SK-N-SH treated with all-trans-retinoic acid at 6 μM for 48 hours (cell line): Measurements from ENCODE around the gene DRC7.

Source experiments
- ATAC-seq: fragments of 200-7000 bp; cut with Tn5 transposase; 3 replicates; pipeline ENCODE4 v1.9.1; 2020; ENCODE audit warnings: mild to moderate bottlenecking, moderate library complexity
- ARNTL ChIP-seq: fragments of 450-650 bp; formaldehyde crosslinking; IDR thresholded peaks from 2 replicates; pipeline ENCODE4 v1.5.0; 2020; ENCODE audit warnings: low read depth, mild to moderate bottlenecking, moderate library complexity, borderline replicate concordance
- CREB5 ChIP-seq: fragments of 250-450 bp; sonication (Bioruptor Pico); IDR thresholded peaks from 2 replicates; pipeline ENCODE4 v1.5.1; 2020; ENCODE audit warnings: low read depth, mild to moderate bottlenecking, moderate library complexity
- CSDC2 ChIP-seq: fragments of 250-450 bp; sonication (Bioruptor Pico); IDR thresholded peaks from 2 replicates; pipeline ENCODE4 v1.5.0; 2020; ENCODE audit warnings: mild to moderate bottlenecking, moderate library complexity
- GLIS3 ChIP-seq: fragments of 250-450 bp; sonication (Bioruptor Pico); IDR thresholded peaks from 2 replicates; pipeline ENCODE4 v1.5.0; 2020; ENCODE audit warnings: mild to moderate bottlenecking, moderate library complexity
- ISL1 ChIP-seq: fragments of 250-450 bp; sonication (Bioruptor Pico); IDR thresholded peaks from 2 replicates; pipeline ENCODE4 v2.1.2; 2022; ENCODE audit warnings: mild to moderate bottlenecking, moderate library complexity
- PATZ1 ChIP-seq: fragments of 250-450 bp; sonication (Bioruptor Pico); IDR thresholded peaks from 2 replicates; pipeline ENCODE4 v1.8.0; 2020; ENCODE audit warnings: mild to moderate bottlenecking, moderate library complexity, borderline replicate concordance
- POU6F1 ChIP-seq: fragments of 250-450 bp; sonication (Bioruptor Pico); IDR thresholded peaks from 2 replicates; pipeline ENCODE4 v1.8.0; 2021; ENCODE audit warnings: low read depth, mild to moderate bottlenecking, moderate library complexity, borderline replicate concordance
- PPARA ChIP-seq: fragments of 250-450 bp; sonication (Bioruptor Pico); IDR thresholded peaks from 2 replicates; pipeline ENCODE4 v1.5.0; 2020; ENCODE audit warnings: mild to moderate bottlenecking, borderline replicate concordance
- RARB ChIP-seq: fragments of 250-450 bp; sonication (Bioruptor Pico); IDR thresholded peaks from 2 replicates; pipeline ENCODE4 v1.8.0; 2021; ENCODE audit warnings: mild to moderate bottlenecking, moderate library complexity
- SNAI2 ChIP-seq: fragments of 250-450 bp; sonication (Bioruptor Pico); IDR thresholded peaks from 2 replicates; pipeline ENCODE4 v1.5.0; 2020; ENCODE audit warnings: mild to moderate bottlenecking, moderate library complexity
- TCF4 ChIP-seq: fragments of 250-450 bp; sonication (Bioruptor Pico); IDR thresholded peaks from 2 replicates; pipeline ENCODE4 v1.8.0; 2021; ENCODE audit warnings: mild to moderate bottlenecking, moderate library complexity, borderline replicate concordance
- TOX ChIP-seq: fragments of 250-450 bp; sonication (Bioruptor Pico); IDR thresholded peaks from 2 replicates; pipeline ENCODE4 v1.8.0; 2021; ENCODE audit warnings: mild to moderate bottlenecking, moderate library complexity, borderline replicate concordance
- TSHZ2 ChIP-seq: fragments of 250-450 bp; sonication (Bioruptor Pico); IDR thresholded peaks from 2 replicates; pipeline ENCODE4 v1.5.0; 2020; ENCODE audit warnings: mild to moderate bottlenecking, moderate library complexity
- ZC3H10 ChIP-seq: fragments of 250-450 bp; sonication (Bioruptor Pico); IDR thresholded peaks from 2 replicates; pipeline ENCODE4 v1.5.1; 2021; ENCODE audit warnings: mild to moderate bottlenecking, moderate library complexity
- ZFP3 ChIP-seq: fragments of 250-450 bp; sonication (Bioruptor Pico); IDR thresholded peaks from 2 replicates; pipeline ENCODE4 v1.5.0; 2020; ENCODE audit warnings: mild to moderate bottlenecking, moderate library complexity
- ZNF70 ChIP-seq: fragments of 450-650 bp; formaldehyde crosslinking; IDR thresholded peaks from 2 replicates; pipeline ENCODE4 v1.5.0; 2020; ENCODE audit warnings: mild to moderate bottlenecking, moderate library complexity
- ZNF8 ChIP-seq: fragments of 450-650 bp; formaldehyde crosslinking; IDR thresholded peaks from 2 replicates; pipeline ENCODE4 v1.5.0; 2020; ENCODE audit warnings: mild to moderate bottlenecking, moderate library complexity

Gene DRC7

GRCh38 chr16:57732714-57733113 lies 38.1 kb downstream of the DRC7 start:
- ATAC-seq = no peak
- no peak for TF ChIP-seq ZNF70 (CRISPR knock-in tag)
- TF ChIP-seq CREB5 (CRISPR knock-in tag) = no peak
- TF ChIP-seq ZC3H10 (CRISPR knock-in tag) = no peak
- no peak for TF ChIP-seq TCF4 (CRISPR knock-in tag)
- no peak for TF ChIP-seq POU6F1 (CRISPR knock-in tag)
- TF ChIP-seq TSHZ2 (CRISPR knock-in tag) = no peak
- TF ChIP-seq GLIS3 (CRISPR knock-in tag) = no peak
- TF ChIP-seq TOX (CRISPR knock-in tag) = no peak
- no peak for TF ChIP-seq ARNTL (CRISPR knock-in tag)
- no peak for TF ChIP-seq SNAI2 (CRISPR knock-in tag)
- TF ChIP-seq ZNF8 (CRISPR knock-in tag) = no peak
- no peak for TF ChIP-seq CSDC2 (CRISPR knock-in tag)
- TF ChIP-seq ZFP3 (CRISPR knock-in tag) = no peak
- no peak for TF ChIP-seq ISL1 (CRISPR knock-in tag)

GRCh38 chr16:57734308-57734924 lies 39.8 kb downstream of the DRC7 start:
- TF ChIP-seq CREB5 (CRISPR knock-in tag) (no peak), RARB (CRISPR knock-in tag) (no peak), PPARA (CRISPR knock-in tag) (no peak), ARNTL (CRISPR knock-in tag) (no peak), ZNF70 (CRISPR knock-in tag) (no peak), ISL1 (CRISPR knock-in tag) (no peak)
- ATAC-seq = no peak

GRCh38 chr16:57734925-57735754 lies 40.5 kb downstream of the DRC7 start:
- peak; percentile 96 for ATAC-seq

More at GRCh38 chr16:57734925-57735754, 40.5 kb downstream of the DRC7 start:
- no peak for TF ChIP-seq PATZ1 (CRISPR knock-in tag)
- TF ChIP-seq, all 23 proteins: peak for 0
